ENCODE measurements around the gene MYPOP.

MYPOP gene

GRCh38 chr19:45862564-45863334, 39.7 kb downstream of the MYPOP start, which contains the start of gene SYMPK:
Gene SYMPK (minus strand): TSS chr19:45863147. CDS start chr19:45854495, 8,652 bp downstream.
- DNase-seq, result peak; percentile 96 to 99 (median 99)

GRCh38 chr19:45862271-45862563, 40.2 kb downstream of the MYPOP start:
- DNase-seq, result no peak

GRCh38 chr19:45860359-45861259, 41.8 kb downstream of the MYPOP start:
- no peak for DNase-seq

- DNase-seq, result no peak
These were observed 48.1 kb downstream of the MYPOP start for GRCh38 chr19:45854167-45854778.

- no peak for DNase-seq
These were observed 49.4 kb downstream of the MYPOP start for GRCh38 chr19:45852983-45853382.

- no peak for DNase-seq
These were observed 50.2 kb downstream of the MYPOP start for GRCh38 chr19:45852145-45852750.

- peak in 1 of 3 experiments; percentile 1 for DNase-seq
These were observed 53.5 kb downstream of the MYPOP start for GRCh38 chr19:45848922-45849321.

- DNase-seq, result no peak
These were observed 54.8 kb downstream of the MYPOP start for GRCh38 chr19:45847663-45848062.

- DNase-seq, result no peak
These were observed 60.2 kb downstream of the MYPOP start for GRCh38 chr19:45842198-45842597.

Measured in NCI-H1417 (cell line).